Epithelial cell of esophagus (primary cell): Measurements from ENCODE around the gene DUSP3.

Experiments used
- DNase-seq: peaks from one replicate; pipeline ENCODE4 v3.0.0; 2010; ENCODE audit warnings: low read depth
- H3K4me3 ChIP-seq: 2 replicates; pipeline ENCODE4 v1.5.1; 2011; ENCODE audit warnings: mild to moderate bottlenecking, low read length, control low read depth
- TF ChIP-seq, protein P1 (sequence below): IDR thresholded peaks from 2 replicates; pipeline ENCODE4 v1.5.1; 2011; ENCODE audit warnings: low read depth, mild to moderate bottlenecking, low read length, control low read depth, inconsistent platforms; ENCODE audit not compliant: insufficient read depth; ENCODE audit errors: missing control alignments

The DUSP3 gene

DNA sequence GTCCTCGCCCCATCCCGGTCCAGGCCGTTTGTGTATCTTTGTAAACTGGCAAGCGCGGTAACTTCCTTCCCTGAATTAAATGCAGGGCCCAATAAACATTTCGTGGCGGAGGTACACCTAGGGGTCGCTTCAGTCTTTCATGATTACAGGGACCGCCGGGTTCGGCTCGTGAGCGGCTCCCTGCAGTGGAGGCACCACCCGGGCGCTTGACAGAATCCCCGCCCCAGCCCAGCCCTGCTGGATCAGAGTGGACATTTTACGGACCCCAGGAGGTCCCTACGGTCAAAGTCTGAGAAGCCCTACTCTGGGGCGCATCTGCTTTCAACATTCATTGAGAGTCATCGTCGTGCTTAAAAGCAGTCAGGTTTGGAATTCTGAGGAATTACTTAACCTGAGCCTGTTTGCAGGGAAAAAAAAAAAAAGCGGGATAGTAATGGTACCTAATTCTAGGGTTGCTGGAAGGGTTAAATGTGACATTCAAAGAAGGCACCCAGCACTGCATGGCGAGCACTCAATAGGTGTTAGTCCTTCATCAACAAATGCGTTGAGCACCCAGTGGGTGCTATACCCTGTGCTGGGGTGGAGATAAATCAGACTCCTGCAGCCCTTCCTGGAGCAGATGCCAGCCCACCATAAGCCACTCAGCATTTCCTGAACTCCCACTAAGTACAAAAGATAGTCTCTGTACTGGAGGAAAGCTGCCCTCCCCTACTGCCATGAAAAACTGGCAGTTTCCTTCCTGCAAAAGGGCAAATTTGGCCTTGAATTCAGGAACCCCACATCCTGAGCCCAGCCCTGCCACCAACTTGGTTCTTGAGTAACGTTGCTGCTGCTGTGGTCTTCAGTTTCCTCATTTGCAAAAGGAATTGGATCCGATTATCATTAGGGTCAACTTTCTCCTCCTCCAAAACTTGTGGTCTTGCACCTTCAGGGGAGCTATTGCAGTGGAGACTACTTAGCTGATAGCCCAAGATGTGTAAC lies 658 bp upstream of the DUSP3 start:
- no peak for DNase-seq
- TF ChIP-seq, protein P1, sequence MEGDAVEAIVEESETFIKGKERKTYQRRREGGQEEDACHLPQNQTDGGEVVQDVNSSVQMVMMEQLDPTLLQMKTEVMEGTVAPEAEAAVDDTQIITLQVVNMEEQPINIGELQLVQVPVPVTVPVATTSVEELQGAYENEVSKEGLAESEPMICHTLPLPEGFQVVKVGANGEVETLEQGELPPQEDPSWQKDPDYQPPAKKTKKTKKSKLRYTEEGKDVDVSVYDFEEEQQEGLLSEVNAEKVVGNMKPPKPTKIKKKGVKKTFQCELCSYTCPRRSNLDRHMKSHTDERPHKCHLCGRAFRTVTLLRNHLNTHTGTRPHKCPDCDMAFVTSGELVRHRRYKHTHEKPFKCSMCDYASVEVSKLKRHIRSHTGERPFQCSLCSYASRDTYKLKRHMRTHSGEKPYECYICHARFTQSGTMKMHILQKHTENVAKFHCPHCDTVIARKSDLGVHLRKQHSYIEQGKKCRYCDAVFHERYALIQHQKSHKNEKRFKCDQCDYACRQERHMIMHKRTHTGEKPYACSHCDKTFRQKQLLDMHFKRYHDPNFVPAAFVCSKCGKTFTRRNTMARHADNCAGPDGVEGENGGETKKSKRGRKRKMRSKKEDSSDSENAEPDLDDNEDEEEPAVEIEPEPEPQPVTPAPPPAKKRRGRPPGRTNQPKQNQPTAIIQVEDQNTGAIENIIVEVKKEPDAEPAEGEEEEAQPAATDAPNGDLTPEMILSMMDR = no peak
- H3K4me3 ChIP-seq = peak overlapping the region; percentile 72

DNA sequence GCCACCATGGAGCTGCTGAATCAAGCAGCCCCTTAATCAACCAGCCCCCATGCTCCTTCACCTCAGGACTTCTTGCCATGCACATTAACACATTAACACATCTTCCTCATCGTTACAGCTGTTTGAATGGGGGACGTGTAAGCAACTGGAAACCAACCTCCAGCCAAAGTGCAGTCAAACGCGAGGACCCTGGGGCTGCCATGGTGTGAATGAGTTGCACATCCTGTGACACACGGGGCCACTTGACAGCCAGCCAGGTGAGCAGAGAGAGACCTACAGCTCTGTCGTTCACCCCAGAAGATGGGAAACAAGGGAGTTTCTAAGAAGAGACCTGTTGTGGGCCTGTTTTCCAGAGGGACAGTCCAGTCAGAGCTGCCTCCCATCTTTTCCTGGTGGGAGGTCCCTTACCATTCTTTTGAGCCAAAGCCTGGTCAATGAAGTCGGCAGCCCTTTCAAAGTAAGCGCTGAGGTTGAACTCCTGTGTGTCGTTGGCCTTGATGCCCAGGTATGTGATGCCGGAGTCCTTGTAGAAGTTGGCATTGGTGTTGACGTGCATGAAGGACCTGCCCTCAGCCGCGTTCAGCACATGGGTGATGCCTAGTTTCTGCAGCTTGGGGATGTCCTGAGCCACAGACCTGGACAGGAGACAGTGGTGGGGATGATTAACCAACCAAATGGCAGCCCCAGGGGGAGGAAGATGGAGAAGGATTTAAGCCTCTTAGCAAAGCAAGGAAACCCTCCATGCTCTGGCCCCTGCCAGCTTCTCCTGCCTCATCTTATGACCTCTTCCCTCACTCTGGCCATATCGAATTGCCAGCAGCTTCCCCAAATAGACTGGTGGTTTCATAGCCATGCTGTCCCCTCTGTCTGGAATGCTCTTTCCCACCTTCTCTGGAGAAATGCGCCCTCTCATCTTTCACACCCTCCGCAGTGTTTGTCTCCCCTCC lies 4.2 kb downstream of the DUSP3 start:
- DNase-seq = no peak

DNA sequence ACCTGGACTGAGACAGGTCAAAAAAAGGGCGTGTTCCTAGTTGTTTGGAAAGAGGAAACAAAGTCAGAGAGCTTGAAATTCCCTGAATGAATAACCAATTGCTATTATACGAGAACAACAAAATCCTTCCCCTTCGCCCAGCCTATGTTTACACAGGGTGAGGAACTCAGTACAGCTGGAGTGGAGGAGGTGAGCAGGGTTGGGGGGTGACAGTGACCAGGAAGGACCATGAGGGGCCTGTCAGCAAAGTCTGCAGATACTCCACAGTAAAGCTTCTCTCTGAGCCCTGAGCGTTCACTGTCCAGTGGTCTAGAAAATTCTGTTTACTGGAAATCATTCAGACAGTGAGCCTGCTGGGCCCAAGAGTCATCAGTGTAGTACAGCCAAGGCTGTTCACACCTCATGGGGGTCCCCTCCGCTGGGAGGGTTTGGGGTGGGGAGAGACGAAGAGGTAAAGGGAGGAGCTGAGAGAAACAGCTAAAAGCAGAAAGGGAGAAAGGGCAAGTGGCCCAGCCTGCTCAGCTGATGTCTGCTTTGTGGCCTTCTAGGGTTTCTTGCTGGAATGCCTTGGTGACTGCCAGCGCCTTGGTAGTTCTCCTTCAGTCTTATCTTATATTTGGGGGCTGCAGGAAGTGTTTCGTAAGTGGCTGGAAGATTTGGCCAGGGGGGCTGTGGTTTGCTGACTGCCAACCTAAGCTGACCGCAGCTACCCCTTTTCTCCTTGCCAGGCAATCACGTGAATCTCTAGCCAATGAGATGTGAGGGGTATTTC lies 5.7 kb downstream of the DUSP3 start:
- no peak overlapping the region for H3K4me3 ChIP-seq
- TF ChIP-seq, protein P1 = no peak
- DNase-seq = no peak

More for the DNA sequence above, 4.2 kb downstream of the DUSP3 start:
- H3K4me3 ChIP-seq = no peak overlapping the region
- TF ChIP-seq, protein P1 = no peak

DNA sequence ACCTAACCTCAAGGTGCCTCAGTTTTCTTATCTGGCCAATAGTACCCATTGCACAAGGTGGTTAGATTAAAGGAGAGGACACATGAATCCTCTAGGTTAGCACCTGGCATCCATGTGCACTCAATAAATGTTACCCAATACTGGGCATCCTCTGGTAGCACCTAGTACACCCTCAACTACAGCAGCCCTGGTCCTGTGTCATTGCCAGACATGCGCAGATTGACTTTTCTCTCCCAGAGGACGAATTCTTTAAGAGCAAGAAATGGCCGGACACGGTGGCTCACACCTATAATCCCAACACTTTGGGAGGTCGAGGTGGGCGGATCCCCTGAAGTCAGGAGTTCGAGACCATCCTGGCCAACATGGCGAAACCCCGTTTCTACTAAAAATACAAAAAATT lies 7.3 kb downstream of the DUSP3 start:
- H3K4me3 ChIP-seq = no peak overlapping the region
- DNase-seq = no peak
- TF ChIP-seq, protein P1 = no peak

DNA sequence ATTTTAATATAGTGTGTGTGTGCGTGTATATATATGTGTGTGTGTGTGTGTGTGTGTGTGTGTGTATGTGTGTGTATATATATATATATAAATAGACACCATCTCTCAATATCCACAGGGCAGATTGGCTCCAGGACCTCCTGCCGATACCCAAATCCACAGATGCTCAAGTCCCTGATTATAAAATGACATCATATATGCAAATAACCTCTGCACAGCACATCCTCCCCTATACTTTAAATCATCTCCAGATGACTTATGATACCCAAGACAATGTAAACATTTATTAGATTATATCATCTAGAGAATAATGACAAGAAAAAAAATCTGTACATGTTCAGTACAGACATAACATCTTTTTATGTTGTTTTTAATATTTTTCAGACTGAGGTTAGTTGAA lies 7.8 kb downstream of the DUSP3 start:
- TF ChIP-seq, protein P1 = no peak
- H3K4me3 ChIP-seq = no peak overlapping the region

DNA sequence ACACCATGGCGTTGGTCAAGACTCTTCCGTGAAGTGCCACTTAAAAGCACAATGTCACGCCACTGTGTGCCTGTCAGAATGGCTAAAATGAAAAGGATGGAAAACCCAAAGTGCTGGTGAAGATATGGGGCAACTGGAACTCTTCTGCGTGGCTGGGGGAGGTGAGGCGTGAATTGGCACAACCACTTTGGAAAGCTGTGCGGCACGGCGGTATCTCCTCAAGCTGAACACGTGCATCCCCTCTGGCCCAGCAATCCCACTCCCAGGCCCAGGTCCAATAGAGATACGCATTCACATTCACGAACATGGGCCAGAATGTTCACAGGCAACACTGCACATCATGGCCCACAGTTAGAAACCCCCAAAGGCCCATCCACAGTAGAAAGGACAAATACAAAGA lies 8.9 kb downstream of the DUSP3 start:
- H3K4me3 ChIP-seq = no peak overlapping the region
- no peak for DNase-seq
- TF ChIP-seq, protein P1 = no peak

More for the DNA sequence above, 7.8 kb downstream of the DUSP3 start:
- DNase-seq = no peak
